ENCODE measurements around the gene NMT1. TPM values are rescaled to one million over a fixed set of nuclear protein-coding genes. Genes with fewer than 3 reads are reported as not detected.

The NMT1 gene
- total RNA-seq, 1 experiment from 2014 or later: 132 TPM

GRCh38 chr17:45135192-45135977 lies 74.3 kb downstream of the NMT1 start, which contains the start of gene ACBD4:
TSS of gene ACBD4 (plus strand) at chr17:45135687. CDS start at chr17:45136145, 458 bp downstream.
- ChIA-PET CTCF (interaction anchor here (0.5 to 2.0 kb wide), 33 partner anchors 8 to 696 kb away, joined by 3 to 46 read pairs (median 5); partner anchors contain the start of genes EFTUD2, HEXIM1 and HEXIM2), POLR2A (ENCODE audit: unreplicated experiment) (interaction anchor here (0.5 to 0.8 kb wide), 6 partner anchors 14 to 505 kb away, joined by 3 to 14 read pairs (median 8); no protein-coding TSS in a partner anchor)
- intact Hi-C loops (cut with micrococcal nuclease; ENCODE audit: unreplicated experiment): loop anchor here (1.0 to 10.0 kb wide), 4 partner anchors 63 to 249 kb away; partner anchors contain the start of gene MAP3K14
- Histone ChIP-seq H3K4me3 (peak within 1 kb of the TSS; percentile 70), H4K20me1 (ENCODE audit: insufficient read depth) (no peaks in the 10 kb centered on the region), H2AFZ (peak within 1 kb of the TSS; percentile 78), H3K27ac (no peak within 1 kb of the TSS), H3K4me1 (replicated peaks; ENCODE audit: insufficient read depth) (peaks cover 22% of the 10 kb centered on the region), H3K27me3 (ENCODE audit: insufficient read depth, low read depth) (no peaks in the 10 kb centered on the region), H3K9me2 (ENCODE audit: insufficient read depth) (no peaks in the 10 kb centered on the region), H3F3A (ENCODE audit: insufficient read depth, low read depth) (peaks cover 32% of the 10 kb centered on the region), H3K4me2 (peak within 1 kb of the TSS; percentile 99), H3K36me3 (ENCODE audit: low read depth) (no peaks in the 10 kb centered on the region), H3K79me2 (ENCODE audit: low read depth) (peaks cover 16% of the 10 kb centered on the region; the same call in 1 of the 2 replicates), H3K9me3 (ENCODE audit: insufficient read depth, low read depth) (no peaks in the 10 kb centered on the region)
- TF ChIP-seq CTCF (conservative IDR thresholded peaks at IDR 0.05) (peak; percentile 100), EZH2 (IDR thresholded peaks at IDR 0.05; ENCODE audit: low read depth) (no peak)
- no TSS peak for BruUV-seq (replicated peaks)
- DNase-seq: peak; percentile 95 to 96

GRCh38 chr17:45135978-45136791 lies 75.1 kb downstream of the NMT1 start:
- Histone ChIP-seq H3K4me2 (peak overlapping the region; percentile 99), H3K27me3 (ENCODE audit: insufficient read depth, low read depth) (no peaks in the 10 kb centered on the region), H3K4me1 (replicated peaks; ENCODE audit: insufficient read depth) (peaks cover 14% of the 10 kb centered on the region), H3K9me2 (ENCODE audit: insufficient read depth) (no peaks in the 10 kb centered on the region), H3K27ac (no peak overlapping the region), H3K4me3 (peak overlapping the region; percentile 70), H3F3A (ENCODE audit: insufficient read depth, low read depth) (peaks cover 27% of the 10 kb centered on the region), H3K36me3 (ENCODE audit: low read depth) (no peaks in the 10 kb centered on the region), H4K20me1 (ENCODE audit: insufficient read depth) (no peaks in the 10 kb centered on the region), H3K9me3 (ENCODE audit: insufficient read depth, low read depth) (no peaks in the 10 kb centered on the region), H3K79me2 (ENCODE audit: low read depth) (peaks cover 11% of the 10 kb centered on the region; the same call in 1 of the 2 replicates), H2AFZ (peak overlapping the region; percentile 78)
- ChIA-PET POLR2A (ENCODE audit: unreplicated experiment) (interaction anchor here (0.5 to 0.7 kb wide), 3 partner anchors 39 to 504 kb away, joined by 3 to 9 read pairs (median 4); no protein-coding TSS in a partner anchor), CTCF (interaction anchor here (0.5 to 2.0 kb wide), 31 partner anchors 8 to 695 kb away, joined by 3 to 46 read pairs (median 6); partner anchors contain the start of genes EFTUD2, HEXIM1 and HEXIM2)
- DNase-seq: no peak
- intact Hi-C loops (cut with micrococcal nuclease; ENCODE audit: unreplicated experiment): loop anchor here (1.0 to 10.0 kb wide), 4 partner anchors 62 to 249 kb away; partner anchors contain the start of gene MAP3K14
- TF ChIP-seq EZH2 (IDR thresholded peaks at IDR 0.05; ENCODE audit: low read depth) (no peak), CTCF (conservative IDR thresholded peaks at IDR 0.05) (no peak)
- TSS peak; percentile 31 for BruUV-seq (replicated peaks)
